ENCODE measurements around the gene DUS2. TPM values are rescaled to one million over a fixed set of nuclear protein-coding genes. Genes with fewer than 3 reads are reported as not detected.

DUS2 gene
- total RNA-seq, 4 donors from 2014 or later = 8.4 to 12.5 (median 9.7) TPM

DNA sequence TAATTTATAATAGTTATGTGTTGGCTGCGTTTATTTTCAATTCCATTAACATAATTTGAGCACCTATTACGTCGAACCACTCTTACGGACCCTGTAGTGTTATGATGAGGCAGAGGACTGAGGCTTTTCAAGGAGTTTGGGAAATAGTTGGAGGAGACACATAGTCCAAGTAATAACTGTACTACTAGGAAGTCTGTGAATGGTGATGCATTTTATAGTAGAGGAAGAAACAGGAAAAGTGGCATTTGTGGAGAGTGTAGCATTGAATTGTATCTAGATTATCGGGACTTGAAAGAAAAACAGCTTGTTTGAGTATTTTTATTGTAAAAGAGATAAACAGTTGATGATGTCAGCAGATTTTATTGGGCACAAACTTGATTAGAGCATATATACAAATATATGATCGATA, 63.8 kb downstream of the DUS2 start:
- H3K36me3 ChIP-seq = no peaks in the 10 kb centered on the region
- no peaks in the 10 kb centered on the region for H3K27me3 ChIP-seq
- peak overlapping the region; percentile 91 to 99 (median 95) for H3K27ac ChIP-seq (replicated peaks in 1 of 4)
- no peaks in the 10 kb centered on the region for H3K9me3 ChIP-seq
- peak overlapping the region; percentile 71 to 93 (median 88) for H3K4me3 ChIP-seq
- no peak for DNase-seq (ENCODE audit: extremely low spot score)
- intact Hi-C loops (cut with DNase I) = loop anchor here (5.0 kb wide), 1 partner anchor 150 kb away; the partner anchor contains the start of gene ESRP2
- H3K4me1 ChIP-seq = peaks cover 54 to 82% (median 69%) of the 10 kb centered on the region in 4 donors
- WGBS = 8% methylated on average over 6 of the region's 6 CpGs
- TF ChIP-seq POLR2A (IDR thresholded peaks at IDR 0.05; ENCODE audit: low read depth) (no peak), EP300 (IDR thresholded peaks at IDR 0.05) (no peak), POLR2AphosphoS5 (IDR thresholded peaks at IDR 0.05) (peak in 1 of 2 donors; percentile 24)
- TF ChIP-seq, protein P1, sequence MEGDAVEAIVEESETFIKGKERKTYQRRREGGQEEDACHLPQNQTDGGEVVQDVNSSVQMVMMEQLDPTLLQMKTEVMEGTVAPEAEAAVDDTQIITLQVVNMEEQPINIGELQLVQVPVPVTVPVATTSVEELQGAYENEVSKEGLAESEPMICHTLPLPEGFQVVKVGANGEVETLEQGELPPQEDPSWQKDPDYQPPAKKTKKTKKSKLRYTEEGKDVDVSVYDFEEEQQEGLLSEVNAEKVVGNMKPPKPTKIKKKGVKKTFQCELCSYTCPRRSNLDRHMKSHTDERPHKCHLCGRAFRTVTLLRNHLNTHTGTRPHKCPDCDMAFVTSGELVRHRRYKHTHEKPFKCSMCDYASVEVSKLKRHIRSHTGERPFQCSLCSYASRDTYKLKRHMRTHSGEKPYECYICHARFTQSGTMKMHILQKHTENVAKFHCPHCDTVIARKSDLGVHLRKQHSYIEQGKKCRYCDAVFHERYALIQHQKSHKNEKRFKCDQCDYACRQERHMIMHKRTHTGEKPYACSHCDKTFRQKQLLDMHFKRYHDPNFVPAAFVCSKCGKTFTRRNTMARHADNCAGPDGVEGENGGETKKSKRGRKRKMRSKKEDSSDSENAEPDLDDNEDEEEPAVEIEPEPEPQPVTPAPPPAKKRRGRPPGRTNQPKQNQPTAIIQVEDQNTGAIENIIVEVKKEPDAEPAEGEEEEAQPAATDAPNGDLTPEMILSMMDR (IDR thresholded peaks at IDR 0.05) = no peak

DNA sequence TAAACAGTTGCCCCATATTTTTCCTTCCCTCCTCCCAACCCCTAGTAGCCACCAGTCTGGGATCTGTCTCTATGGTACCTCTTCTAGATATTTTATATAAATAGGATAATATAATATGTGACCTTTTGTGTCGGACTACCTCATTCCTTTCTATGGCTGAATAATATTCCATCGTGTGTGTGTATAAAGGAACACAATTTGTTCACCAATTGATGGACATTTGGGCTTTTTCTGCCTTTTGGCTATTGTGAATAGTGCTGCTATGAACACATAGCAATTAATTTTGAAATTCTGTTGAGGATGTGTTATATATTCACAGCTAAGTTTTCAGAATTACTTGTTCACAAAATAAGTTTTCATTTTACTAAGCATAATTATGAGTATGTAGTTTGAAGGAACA, 64.6 kb downstream of the DUS2 start:
- 69% methylated on average over 2 of the region's 2 CpGs for WGBS
- intact Hi-C loops (cut with DNase I) = loop anchor here (5.0 kb wide), 1 partner anchor 150 kb away; the partner anchor contains the start of gene ESRP2
- H3K4me1 ChIP-seq = peaks cover 51 to 82% (median 69%) of the 10 kb centered on the region in 4 donors

DNA sequence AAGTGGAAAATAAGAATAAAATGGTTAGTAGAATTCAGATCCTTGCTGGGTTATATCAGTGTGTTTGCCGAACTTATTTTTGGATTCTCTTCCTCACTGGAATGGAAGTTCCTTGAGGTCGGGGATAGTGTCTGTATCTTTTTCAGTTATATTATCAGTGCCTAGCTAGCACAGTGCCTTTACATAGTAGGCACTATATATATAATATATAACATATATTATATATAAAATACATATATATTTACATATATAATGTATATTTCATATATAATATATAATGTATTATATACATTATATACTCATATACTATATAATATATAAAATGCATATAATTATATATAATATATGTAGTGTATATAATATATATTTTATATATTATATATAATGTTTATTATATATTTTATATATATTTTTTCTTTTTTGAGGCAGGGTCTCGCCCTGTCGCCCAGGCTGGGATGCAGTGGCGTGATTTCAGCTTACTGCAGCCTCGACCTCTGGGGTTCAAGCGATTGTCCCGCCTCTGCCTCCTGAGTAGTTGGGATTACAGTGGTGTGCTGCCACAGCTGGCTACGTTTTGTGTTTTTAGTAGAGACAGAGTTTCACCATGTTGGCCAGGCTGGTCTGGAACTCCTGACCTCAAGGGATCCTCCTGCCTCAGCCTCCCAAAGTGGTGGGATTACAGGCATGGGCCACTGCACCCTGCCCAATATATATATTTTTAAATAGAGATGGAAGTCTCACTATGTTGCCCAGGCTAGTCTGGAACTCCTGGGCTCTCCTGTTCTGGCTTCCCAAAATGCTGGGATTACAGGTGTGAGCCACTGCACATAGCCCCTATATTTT, 65.3 kb downstream of the DUS2 start:
- H3K4me3 ChIP-seq = no peak overlapping the region
- TF ChIP-seq, protein P1 (IDR thresholded peaks at IDR 0.05) = no peak
- TF ChIP-seq EP300 (IDR thresholded peaks at IDR 0.05) (no peak), POLR2AphosphoS5 (IDR thresholded peaks at IDR 0.05) (no peak), POLR2A (IDR thresholded peaks at IDR 0.05; ENCODE audit: low read depth) (no peak)
- whole genome bisulfite sequencing = 89% methylated on average over 9 of the region's 9 CpGs
- H3K9me3 ChIP-seq = no peaks in the 10 kb centered on the region
- intact Hi-C loops (cut with DNase I) = loop anchor here (5.0 kb wide), 1 partner anchor 149 kb away; the partner anchor contains the start of gene ESRP2
- H3K4me1 ChIP-seq = peaks cover 44 to 82% (median 70%) of the 10 kb centered on the region in 4 donors
- H3K36me3 ChIP-seq = no peaks in the 10 kb centered on the region
- peak overlapping the region in 3 of 4 donors; percentile 9 to 99 (median 41) for H3K27ac ChIP-seq (replicated peaks in 1 of 4)
- DNase-seq (ENCODE audit: extremely low spot score) = no peak
- H3K27me3 ChIP-seq = no peaks in the 10 kb centered on the region

More for the DNA sequence above, 64.6 kb downstream of the DUS2 start:
- Histone ChIP-seq H3K9me3 (no peaks in the 10 kb centered on the region), H3K27ac (replicated peaks in 1 of 4) (peak overlapping the region in 3 of 4 donors; percentile 41 to 99 (median 99)), H3K4me3 (no peak overlapping the region), H3K36me3 (no peaks in the 10 kb centered on the region), H3K27me3 (no peaks in the 10 kb centered on the region)
- TF ChIP-seq EP300 (IDR thresholded peaks at IDR 0.05) (no peak), POLR2A (IDR thresholded peaks at IDR 0.05; ENCODE audit: low read depth) (no peak), POLR2AphosphoS5 (IDR thresholded peaks at IDR 0.05) (no peak)
- TF ChIP-seq, protein P1 (IDR thresholded peaks at IDR 0.05) = no peak
- DNase-seq (ENCODE audit: extremely low spot score) = no peak

DNA sequence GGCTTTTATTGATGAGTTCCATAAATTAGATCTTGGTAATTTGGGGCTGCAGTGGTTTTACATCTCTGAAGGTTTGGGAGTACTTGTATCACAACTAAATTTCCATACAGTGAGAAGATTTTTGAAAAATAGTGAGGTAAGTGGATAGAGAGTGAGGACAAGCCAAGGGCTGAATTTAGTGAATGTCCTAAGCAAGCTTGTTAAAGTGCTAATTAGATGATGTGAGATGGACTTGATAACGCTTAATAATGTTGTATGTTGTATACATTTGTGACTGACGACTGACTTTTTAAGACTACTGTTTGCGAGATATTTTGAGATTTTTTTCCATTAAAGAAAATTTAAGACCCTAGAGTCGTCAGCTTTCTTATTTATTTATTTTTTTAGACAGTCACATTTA, 66.0 kb downstream of the DUS2 start:
- intact Hi-C loops (cut with DNase I) = loop anchor here (5.0 kb wide), 1 partner anchor 148 kb away; the partner anchor contains the start of gene ESRP2
- WGBS = 89% methylated on average over 4 of the region's 4 CpGs
- no peaks in the 10 kb centered on the region for H3K9me3 ChIP-seq
- no peak overlapping the region for H3K4me3 ChIP-seq
- H3K4me1 ChIP-seq = peaks cover 39 to 82% (median 70%) of the 10 kb centered on the region in 4 donors
- H3K27ac ChIP-seq (replicated peaks in 1 of 4) = no peak overlapping the region
- no peaks in the 10 kb centered on the region for H3K36me3 ChIP-seq
- TF ChIP-seq, protein P1 (IDR thresholded peaks at IDR 0.05) = no peak
- no peak for TF ChIP-seq EP300 (IDR thresholded peaks at IDR 0.05)
- no peak for TF ChIP-seq POLR2AphosphoS5 (IDR thresholded peaks at IDR 0.05)
- no peak for TF ChIP-seq POLR2A (IDR thresholded peaks at IDR 0.05; ENCODE audit: low read depth)
- H3K27me3 ChIP-seq = no peaks in the 10 kb centered on the region
- DNase-seq (ENCODE audit: extremely low spot score) = no peak

Data from esophagus muscularis mucosa (tissue), 4 donors.